ENCODE measurements around the gene RASGRP1. TPM values are rescaled to one million over a fixed set of nuclear protein-coding genes. Genes with fewer than 3 reads are reported as not detected.
"Not testable (repeated sequence)": the region's sequence is repeated elsewhere in the genome, so short reads cannot be mapped to it uniquely, and the experiment has no call there.

Gene RASGRP1
- total RNA-seq, 1 donor from 2014 or later, result 0.44 TPM

- no peak overlapping the region for H3K27ac ChIP-seq (replicated peaks)
- no peak for TF ChIP-seq CTCF (IDR thresholded peaks at IDR 0.05; ENCODE audit: borderline replicate concordance)
- H3K4me1 ChIP-seq, result no peaks in the 10 kb centered on the region
- H3K4me3 ChIP-seq, result no peak overlapping the region
- intact Hi-C loops (cut with micrococcal nuclease), result no loop called here
- H3K9me3 ChIP-seq (replicated peaks), result peaks cover 7% of the 10 kb centered on the region
- DNase-seq, result no peak
- peaks cover 10% of the 10 kb centered on the region for H3K27me3 ChIP-seq (ENCODE audit: low read depth)
- H3K36me3 ChIP-seq, result no peaks in the 10 kb centered on the region
Observed at GRCh38 chr15:38588672-38589071, 24.1 kb upstream of the RASGRP1 start.

GRCh38 chr15:38587214-38587613, 22.6 kb upstream of the RASGRP1 start:
- intact Hi-C loops (cut with micrococcal nuclease), result no loop called here
- Histone ChIP-seq H3K4me3 (no peak overlapping the region), H3K27ac (replicated peaks) (no peak overlapping the region), H3K9me3 (replicated peaks) (peaks cover 7% of the 10 kb centered on the region), H3K4me1 (no peaks in the 10 kb centered on the region), H3K27me3 (ENCODE audit: low read depth) (peaks cover 1% of the 10 kb centered on the region), H3K36me3 (no peaks in the 10 kb centered on the region)
- no peak for TF ChIP-seq CTCF (IDR thresholded peaks at IDR 0.05; ENCODE audit: borderline replicate concordance)
- DNase-seq, result no peak

- DNase-seq; H3K27ac ChIP-seq (replicated peaks); H3K27me3 ChIP-seq (ENCODE audit: low read depth); H3K9me3 ChIP-seq (replicated peaks); intact Hi-C loops (cut with micrococcal nuclease); H3K4me3 ChIP-seq; H3K36me3 ChIP-seq; H3K4me1 ChIP-seq: not testable (repeated sequence)
Observed at GRCh38 chr15:38586005-38586404, 21.4 kb upstream of the RASGRP1 start.

- no peak for TF ChIP-seq CTCF (IDR thresholded peaks at IDR 0.05; ENCODE audit: borderline replicate concordance)
- no peaks in the 10 kb centered on the region for H3K36me3 ChIP-seq
- H3K9me3 ChIP-seq (replicated peaks), result no peaks in the 10 kb centered on the region
- H3K4me3 ChIP-seq, result no peak overlapping the region
- no peak overlapping the region for H3K27ac ChIP-seq (replicated peaks)
- no peaks in the 10 kb centered on the region for H3K4me1 ChIP-seq
- no peak for DNase-seq
- H3K27me3 ChIP-seq (ENCODE audit: low read depth), result peaks cover 24% of the 10 kb centered on the region
- intact Hi-C loops (cut with micrococcal nuclease), result no loop called here
Observed at GRCh38 chr15:38578626-38579025, 14.0 kb upstream of the RASGRP1 start.

GRCh38 chr15:38577424-38577987, 12.9 kb upstream of the RASGRP1 start:
- no peak for TF ChIP-seq CTCF (IDR thresholded peaks at IDR 0.05; ENCODE audit: borderline replicate concordance)
- no peak overlapping the region for H3K27ac ChIP-seq (replicated peaks)
- H3K4me1 ChIP-seq, result no peaks in the 10 kb centered on the region
- H3K36me3 ChIP-seq, result no peaks in the 10 kb centered on the region
- peaks cover 34% of the 10 kb centered on the region for H3K27me3 ChIP-seq (ENCODE audit: low read depth)
- no peak for DNase-seq
- no peak overlapping the region for H3K4me3 ChIP-seq
- intact Hi-C loops (cut with micrococcal nuclease), result no loop called here
- no peaks in the 10 kb centered on the region for H3K9me3 ChIP-seq (replicated peaks)

GRCh38 chr15:38576837-38577236, 12.2 kb upstream of the RASGRP1 start:
- Histone ChIP-seq H3K27ac (replicated peaks) (no peak overlapping the region), H3K27me3 (ENCODE audit: low read depth) (peaks cover 34% of the 10 kb centered on the region), H3K4me1 (no peaks in the 10 kb centered on the region), H3K9me3 (replicated peaks) (no peaks in the 10 kb centered on the region), H3K4me3 (no peak overlapping the region), H3K36me3 (no peaks in the 10 kb centered on the region)
- intact Hi-C loops (cut with micrococcal nuclease), result no loop called here
- no peak for DNase-seq
- TF ChIP-seq CTCF (IDR thresholded peaks at IDR 0.05; ENCODE audit: borderline replicate concordance), result no peak
